22Rv1 (cell line): Measurements from ENCODE around the gene NEUROD2.

Experiments used
- H3K27ac ChIP-seq: fragments of 450-650 bp; 2 replicates; pipeline ENCODE4 v1.5.1; 2017
- ZFX ChIP-seq: fragments of 450-650 bp; IDR thresholded peaks from 2 replicates; pipeline ENCODE4 v1.6.1; 2017; ENCODE audit warnings: antibody characterized with exemption, borderline replicate concordance
- TF ChIP-seq, protein P1 (sequence below): fragments of 450-650 bp; IDR thresholded peaks from 2 replicates; pipeline ENCODE4 v1.5.1; 2017; ENCODE audit warnings: mild to moderate bottlenecking

NEUROD2 gene

DNA sequence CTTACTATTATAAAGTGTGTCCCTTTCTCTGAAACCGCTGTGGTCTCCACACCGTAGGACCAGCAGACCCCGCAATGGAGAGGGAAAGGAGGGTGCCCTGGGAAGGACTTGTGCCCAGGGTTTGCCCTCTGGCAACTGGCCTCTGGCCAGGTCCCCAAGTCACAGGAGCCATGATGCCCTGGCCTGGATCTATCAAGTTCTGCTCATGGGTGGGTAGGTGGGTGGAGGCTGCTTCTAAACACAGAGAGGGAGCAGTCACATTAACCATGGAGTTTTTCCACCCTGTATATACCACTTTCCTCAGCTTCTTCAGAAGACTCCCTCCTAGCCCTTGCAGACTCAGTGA is 9.4 kb upstream of the NEUROD2 start:
- TF ChIP-seq, protein P1, sequence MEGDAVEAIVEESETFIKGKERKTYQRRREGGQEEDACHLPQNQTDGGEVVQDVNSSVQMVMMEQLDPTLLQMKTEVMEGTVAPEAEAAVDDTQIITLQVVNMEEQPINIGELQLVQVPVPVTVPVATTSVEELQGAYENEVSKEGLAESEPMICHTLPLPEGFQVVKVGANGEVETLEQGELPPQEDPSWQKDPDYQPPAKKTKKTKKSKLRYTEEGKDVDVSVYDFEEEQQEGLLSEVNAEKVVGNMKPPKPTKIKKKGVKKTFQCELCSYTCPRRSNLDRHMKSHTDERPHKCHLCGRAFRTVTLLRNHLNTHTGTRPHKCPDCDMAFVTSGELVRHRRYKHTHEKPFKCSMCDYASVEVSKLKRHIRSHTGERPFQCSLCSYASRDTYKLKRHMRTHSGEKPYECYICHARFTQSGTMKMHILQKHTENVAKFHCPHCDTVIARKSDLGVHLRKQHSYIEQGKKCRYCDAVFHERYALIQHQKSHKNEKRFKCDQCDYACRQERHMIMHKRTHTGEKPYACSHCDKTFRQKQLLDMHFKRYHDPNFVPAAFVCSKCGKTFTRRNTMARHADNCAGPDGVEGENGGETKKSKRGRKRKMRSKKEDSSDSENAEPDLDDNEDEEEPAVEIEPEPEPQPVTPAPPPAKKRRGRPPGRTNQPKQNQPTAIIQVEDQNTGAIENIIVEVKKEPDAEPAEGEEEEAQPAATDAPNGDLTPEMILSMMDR: no peak
- no peak for TF ChIP-seq ZFX
- no peak overlapping the region for H3K27ac ChIP-seq

DNA sequence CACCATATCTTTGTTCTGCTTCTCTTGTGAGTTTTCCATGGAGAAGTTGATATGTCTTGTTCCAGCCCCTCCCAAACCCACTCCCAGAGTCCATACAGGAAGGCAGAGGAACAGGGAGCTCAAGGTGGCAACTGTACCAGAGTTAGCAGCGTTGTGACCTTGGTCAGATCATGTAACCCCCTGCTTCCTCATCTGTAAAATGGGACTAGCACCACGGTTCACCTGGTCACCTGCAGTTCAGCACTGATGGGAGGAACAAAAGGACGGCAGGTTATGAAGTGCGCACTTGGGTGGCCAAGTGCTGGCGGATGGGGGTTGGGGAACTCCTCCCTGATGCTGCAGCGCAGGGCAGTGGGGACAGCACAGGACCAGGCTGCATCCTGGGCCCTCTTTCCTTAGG is 7.7 kb upstream of the NEUROD2 start:
- no peak overlapping the region for H3K27ac ChIP-seq
- no peak for TF ChIP-seq ZFX
- TF ChIP-seq, protein P1: no peak

- TF ChIP-seq, protein P1: no peak
- no peak for TF ChIP-seq ZFX
Observed at GRCh38 chr17:39614545-39615157, 6.9 kb upstream of the NEUROD2 start.

GRCh38 chr17:39612935-39613464 is 5.3 kb upstream of the NEUROD2 start:
- no peak overlapping the region for H3K27ac ChIP-seq
- TF ChIP-seq, protein P1: no peak
- no peak for TF ChIP-seq ZFX

More at GRCh38 chr17:39614545-39615157, 6.9 kb upstream of the NEUROD2 start:
- no peak overlapping the region for H3K27ac ChIP-seq

- no peak for TF ChIP-seq ZFX
- TF ChIP-seq, protein P1: no peak
- H3K27ac ChIP-seq: no peak overlapping the region
Observed at GRCh38 chr17:39612291-39612894, 4.7 kb upstream of the NEUROD2 start.

GRCh38 chr17:39611401-39612112 is 3.8 kb upstream of the NEUROD2 start:
- no peak for TF ChIP-seq ZFX
- TF ChIP-seq, protein P1: no peak

DNA sequence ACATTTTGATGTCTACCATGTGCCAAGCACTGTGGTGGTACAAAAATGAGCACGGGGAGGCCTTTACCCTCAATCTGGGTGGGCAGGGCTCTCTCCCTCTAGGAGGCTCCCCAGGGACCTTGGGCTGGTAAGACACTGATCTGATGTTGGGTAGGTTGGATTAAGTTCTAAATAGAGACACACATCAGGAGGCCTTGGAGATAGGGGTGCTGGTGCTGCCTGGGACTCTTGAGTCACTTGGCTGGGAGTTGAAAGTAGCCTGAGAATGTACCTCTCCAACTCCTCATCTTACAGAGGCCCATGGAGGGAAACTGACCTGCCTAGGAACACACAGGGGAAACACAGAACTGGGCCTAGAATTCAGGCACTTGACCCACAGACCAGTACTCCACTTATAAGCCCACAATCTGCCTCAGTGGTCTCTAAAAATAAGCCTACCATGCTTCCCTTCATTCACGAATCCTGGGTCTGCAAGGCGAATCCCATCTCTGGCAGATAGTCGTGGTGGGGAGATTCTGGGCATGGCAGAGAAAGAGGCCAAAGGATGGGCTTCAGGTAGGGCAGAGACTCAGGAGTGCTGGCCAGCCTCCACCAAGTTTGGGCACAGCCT is 1.8 kb upstream of the NEUROD2 start:
- H3K27ac ChIP-seq: no peak overlapping the region
- TF ChIP-seq, protein P1: no peak
- no peak for TF ChIP-seq ZFX

More at GRCh38 chr17:39611401-39612112, 3.8 kb upstream of the NEUROD2 start:
- H3K27ac ChIP-seq: no peak overlapping the region
